Stimulated activated CD8-positive, alpha-beta memory T cell treated with anti-CD3 and anti-CD28 coated beads, Interleukin-7, amount 100 ng/mL, for 48 hours (primary cell): ENCODE results near the gene CREB5.

ENCODE experiments used
- DNase-seq, 2 donors: peaks; one replicate each; pipeline ENCODE4 v3.0.0-alpha.2; 2020; ENCODE audit warnings: low read depth in 1 of 2; ENCODE audit errors: extremely low read depth in 1 of 2

CREB5 gene

DNA sequence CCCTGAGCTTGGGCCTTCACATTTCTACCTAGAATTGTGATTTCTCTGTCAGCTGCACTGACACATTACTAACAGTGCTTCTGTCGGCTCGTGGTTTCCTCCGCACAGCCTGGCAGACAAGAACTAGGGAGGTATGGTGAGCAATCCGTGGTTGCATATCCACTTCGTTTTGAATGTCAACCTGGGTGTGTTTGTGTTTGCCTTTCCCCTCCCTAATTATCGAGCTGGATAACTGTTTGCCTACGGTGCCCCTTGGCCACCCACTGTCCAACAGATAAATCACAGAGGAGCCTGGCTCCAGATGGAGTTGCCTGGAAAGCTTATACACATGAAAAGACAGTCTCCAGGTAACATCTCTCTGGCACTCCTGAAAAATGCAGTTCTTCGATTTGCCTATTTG is 317.0 kb downstream of the CREB5 start:
- no peak for DNase-seq

DNA sequence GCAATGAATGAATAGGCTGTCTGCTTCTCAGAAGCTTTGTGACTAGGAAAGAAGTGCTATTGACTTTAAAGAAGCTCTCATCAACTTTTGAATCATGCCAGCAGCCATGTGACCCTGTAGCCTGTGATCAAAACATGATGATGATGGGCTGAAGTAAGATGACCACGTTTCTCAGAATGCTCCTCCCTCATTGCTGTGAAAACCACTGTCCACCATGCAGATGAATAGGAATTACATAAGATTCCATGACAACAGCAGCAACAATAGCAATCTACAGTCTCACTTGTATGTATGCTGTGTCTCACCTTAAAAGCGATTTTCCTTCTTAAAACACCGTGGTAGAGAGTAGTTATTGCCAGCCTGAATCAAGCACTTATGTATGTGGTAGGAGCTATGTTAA is 317.4 kb downstream of the CREB5 start:
- DNase-seq, result no peak

- DNase-seq, result no peak
Observed at GRCh38 chr7:28731092-28731658, 318.9 kb downstream of the CREB5 start.

- no peak for DNase-seq
Observed at GRCh38 chr7:28732071-28732869, 320.0 kb downstream of the CREB5 start.

DNA sequence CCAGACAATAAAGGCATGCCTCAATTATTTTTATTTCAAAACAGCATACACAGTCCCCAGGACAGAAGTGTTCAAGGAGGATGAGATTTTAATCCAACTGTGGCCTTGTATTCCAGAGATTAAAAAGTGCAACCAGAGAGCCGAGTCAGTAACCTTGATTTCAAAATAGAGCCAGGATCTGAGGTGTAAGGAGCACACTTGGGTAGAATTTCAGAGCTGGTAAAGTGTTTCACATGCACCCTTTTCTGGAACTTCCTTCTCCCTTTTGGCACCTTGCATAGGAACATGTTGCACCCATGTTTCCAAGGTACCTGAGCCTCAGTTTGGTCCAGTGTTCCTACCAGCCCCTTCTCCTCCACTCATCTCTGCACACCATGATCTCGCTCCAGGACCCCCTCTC is 320.7 kb downstream of the CREB5 start:
- DNase-seq, result no peak

- DNase-seq, result no peak
Observed at GRCh38 chr7:28738412-28738811, 326.1 kb downstream of the CREB5 start.

DNA sequence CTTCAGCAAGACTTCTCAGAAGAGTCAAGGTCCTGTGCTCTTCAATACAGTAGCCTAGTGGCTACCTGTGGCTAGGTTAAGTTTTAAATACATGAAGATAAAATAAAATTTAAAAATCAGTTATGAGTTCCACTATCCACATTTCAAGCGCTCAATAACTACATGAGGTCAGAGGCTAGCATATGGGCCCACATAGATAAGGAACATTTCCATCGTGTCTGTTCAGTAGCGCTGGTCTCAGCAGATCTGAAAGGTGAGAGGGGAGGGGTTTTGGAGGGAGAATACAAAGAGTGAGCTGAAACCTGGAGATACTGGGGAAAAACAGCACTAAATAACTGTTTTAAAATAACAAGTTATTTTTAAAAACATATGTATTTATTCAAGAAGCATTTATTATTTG is 326.8 kb downstream of the CREB5 start:
- no peak for DNase-seq

GRCh38 chr7:28739826-28740225 is 327.5 kb downstream of the CREB5 start:
- DNase-seq, result no peak

- no peak for DNase-seq
Observed at GRCh38 chr7:28744951-28745350, 332.6 kb downstream of the CREB5 start.

GRCh38 chr7:28745351-28745750 is 333.0 kb downstream of the CREB5 start:
- no peak for DNase-seq

- no peak for DNase-seq
Observed at GRCh38 chr7:28747404-28747803, 335.1 kb downstream of the CREB5 start.

DNA sequence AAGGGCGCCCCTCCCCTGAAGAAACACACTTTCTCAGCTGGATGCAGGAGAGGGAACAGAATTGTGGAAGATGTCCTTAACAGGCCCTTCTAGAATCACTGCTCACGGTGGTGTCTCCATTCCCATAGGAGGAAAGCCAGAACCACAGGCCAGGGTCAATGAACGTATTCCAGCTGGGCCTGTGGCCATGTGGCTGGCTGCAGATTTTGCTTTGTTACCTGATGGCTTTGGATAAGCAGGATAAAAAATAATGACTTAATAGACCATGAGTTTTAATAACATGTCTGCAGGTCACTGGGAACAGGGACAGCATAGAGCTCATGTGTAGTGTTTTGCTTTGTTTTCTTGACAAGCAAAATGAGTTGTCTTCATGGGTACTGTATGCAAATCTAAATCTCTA is 335.5 kb downstream of the CREB5 start:
- no peak for DNase-seq

GRCh38 chr7:28748346-28748745 is 336.0 kb downstream of the CREB5 start:
- no peak for DNase-seq

DNA sequence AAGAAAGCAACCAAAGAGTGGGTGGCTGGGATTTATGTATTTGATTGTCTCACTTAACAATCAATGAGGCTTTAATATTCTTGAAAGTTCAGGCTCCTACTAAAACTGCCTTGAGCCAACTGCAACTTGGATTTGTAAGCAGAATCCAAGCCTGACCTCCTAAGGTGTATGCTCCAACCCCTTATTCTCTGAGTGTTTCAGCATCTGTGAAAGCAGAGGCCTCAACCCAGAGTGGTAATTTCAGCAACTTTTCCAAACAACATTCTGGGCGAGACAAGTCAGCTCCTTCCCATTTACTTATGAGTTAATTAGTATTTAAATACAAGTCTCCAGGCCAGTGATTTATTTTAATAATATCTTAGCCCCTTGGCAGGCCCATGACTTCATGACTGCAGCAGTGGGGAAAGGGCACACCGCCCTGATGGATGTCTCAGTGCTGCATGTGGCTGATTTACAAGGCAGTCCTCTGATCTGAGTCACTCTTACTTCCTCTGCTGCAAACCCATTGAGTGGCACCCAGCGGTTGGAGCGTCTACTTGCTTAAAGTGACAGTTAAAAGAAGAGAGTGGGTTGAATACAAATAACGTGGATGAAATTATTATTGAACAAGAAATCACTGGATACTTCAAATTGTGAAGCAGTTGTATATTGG is 336.7 kb downstream of the CREB5 start:
- DNase-seq, result no peak

DNA sequence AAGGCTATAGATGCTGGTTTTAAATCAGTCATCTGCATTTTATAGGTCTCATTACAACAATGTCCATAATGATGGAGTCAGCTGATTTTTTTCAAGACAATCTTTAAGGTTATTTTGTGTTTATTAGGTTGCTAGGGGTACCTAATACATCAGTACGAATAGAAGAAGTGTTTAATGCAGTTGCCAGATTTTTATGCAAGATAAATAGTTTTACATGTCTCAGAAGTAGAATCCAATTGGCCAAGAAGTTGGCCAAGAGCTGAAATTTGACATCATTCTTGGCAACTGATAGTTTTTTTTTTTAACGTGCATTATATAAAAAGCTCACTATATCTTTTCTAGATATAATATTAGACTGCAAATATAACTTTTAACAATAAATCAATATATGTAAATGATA is 337.3 kb downstream of the CREB5 start:
- no peak for DNase-seq

DNA sequence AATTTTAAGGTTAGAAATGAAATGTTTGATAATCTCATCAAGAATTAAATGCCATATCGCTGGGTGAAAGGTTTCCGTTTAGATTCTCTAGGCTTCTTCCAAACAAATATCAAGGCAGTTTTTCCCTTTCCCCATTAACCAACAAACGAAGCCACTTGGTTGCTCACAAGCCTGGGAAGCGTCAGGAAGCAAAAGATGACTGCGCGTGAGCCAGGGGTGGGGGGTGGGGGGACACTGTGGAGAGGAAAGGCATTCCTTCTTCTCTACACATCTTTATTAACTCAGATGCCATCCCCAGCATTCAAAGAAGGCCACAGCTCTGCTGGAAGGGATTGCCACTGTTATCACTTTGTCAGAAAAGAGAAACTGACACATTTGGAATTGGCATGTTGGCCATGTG is 338.7 kb downstream of the CREB5 start:
- DNase-seq, result no peak

DNA sequence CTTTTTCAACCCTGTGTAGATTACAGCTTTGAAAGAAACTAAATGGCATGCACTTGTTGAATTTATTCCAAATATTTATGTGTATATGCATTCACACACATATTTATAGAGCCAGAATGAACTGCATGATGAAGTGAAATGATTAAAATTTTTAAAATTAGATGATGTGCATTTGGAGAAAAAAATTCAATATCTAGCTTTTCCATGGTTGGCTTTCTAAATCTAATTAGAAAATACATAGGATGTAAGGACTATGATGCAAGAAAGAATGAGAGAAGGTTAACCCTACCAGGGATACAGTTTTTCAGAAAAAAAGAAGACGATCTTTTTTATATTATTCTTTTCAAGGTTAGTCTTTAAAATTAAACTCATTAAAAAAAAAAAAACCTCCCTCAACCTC is 341.3 kb downstream of the CREB5 start:
- no peak for DNase-seq

DNA sequence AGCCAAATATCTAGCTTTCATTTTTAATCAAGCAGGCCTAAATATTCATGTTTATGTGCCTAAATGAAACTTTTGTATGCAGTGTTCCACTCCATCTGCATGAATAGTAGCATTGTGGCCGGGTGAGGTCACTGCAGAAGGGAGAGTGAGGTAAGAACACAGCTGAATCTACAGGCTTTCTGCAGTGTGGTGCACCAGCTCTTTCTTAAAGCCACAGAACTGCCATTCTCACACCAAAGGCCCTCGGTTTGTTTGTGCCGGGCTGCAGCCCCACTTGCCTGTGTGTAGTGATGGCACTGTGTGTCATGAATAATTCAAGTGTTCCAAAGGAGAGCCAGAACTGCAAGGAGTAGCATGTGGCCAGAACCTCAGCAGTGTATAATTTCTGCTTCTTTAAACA is 341.7 kb downstream of the CREB5 start:
- DNase-seq, result no peak

DNA sequence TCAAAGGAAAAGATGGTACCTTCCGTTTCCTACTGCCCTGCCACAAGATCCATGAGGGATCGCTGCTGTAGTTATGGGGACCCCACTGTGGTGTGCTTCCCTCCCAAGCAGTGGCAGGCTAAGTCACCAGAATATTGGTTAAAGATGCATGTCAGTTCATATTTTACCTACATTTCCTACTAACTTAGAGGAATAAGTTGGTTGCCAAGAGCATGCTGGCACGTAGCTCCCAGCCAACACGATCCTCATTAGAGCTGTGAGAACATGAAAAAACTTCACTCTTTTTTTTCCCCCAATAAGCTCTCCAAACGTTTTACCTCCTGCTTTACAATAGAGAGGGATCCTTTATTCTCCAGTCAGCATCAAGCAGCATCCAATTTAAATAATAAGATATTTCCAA is 342.1 kb downstream of the CREB5 start:
- DNase-seq, result no peak

GRCh38 chr7:28755255-28755654 is 342.9 kb downstream of the CREB5 start:
- DNase-seq, result no peak

- no peak for DNase-seq
Observed at GRCh38 chr7:28758186-28758585, 345.9 kb downstream of the CREB5 start.

GRCh38 chr7:28759475-28759971 is 347.2 kb downstream of the CREB5 start:
- no peak for DNase-seq
